ENCODE measurements around the gene TAGLN2.

Gene TAGLN2

DNA sequence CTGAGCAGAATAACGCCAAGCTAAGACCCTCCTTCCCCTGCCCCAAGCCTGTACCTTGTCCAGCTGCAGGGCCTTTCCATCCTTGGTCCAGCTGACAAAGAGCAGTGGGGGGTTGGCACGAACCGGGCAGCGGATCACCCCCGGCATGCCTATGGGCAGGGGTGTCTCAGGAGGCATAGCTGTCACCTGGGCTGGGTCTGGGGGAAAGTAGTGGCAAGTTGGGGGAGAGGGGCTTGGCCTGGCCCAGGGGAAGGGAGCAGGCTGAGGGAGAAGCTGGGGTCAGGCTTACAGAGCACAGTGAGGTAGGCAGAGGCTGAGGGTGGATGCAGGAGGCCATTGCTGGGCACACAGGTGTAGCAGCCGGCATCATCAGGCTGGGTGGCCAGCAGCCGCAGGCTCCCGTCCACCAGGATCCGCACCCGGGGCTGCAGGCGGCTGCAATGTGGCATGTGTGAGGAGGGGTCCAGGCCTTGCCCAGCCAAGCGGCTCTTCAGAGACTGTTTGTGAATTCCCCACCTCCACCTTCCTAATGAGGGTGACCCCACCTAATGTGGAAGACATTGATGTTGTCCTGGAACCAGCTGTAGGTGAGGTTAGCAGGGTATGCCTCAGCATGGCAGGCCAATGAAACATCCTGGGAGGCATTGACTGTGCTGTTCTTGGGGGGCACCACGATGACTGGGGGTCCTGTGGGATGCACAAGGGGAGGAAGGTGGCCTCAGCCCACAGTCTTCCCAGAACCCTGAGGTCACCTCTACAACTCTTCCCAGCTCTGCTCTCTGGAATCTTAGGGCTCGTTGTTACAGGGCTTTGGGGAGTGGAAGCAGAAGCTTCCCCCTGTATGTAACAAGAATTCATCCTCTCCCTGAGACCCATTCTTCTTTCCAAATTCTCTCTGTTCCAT, 9.1 kb upstream of the TAGLN2 start:
- DNase-seq = no peak

GRCh38 chr1:159933347-159933746, 8.0 kb upstream of the TAGLN2 start:
- DNase-seq = no peak

- no peak for DNase-seq
These were observed 7.3 kb upstream of the TAGLN2 start for GRCh38 chr1:159932296-159933285.

DNA sequence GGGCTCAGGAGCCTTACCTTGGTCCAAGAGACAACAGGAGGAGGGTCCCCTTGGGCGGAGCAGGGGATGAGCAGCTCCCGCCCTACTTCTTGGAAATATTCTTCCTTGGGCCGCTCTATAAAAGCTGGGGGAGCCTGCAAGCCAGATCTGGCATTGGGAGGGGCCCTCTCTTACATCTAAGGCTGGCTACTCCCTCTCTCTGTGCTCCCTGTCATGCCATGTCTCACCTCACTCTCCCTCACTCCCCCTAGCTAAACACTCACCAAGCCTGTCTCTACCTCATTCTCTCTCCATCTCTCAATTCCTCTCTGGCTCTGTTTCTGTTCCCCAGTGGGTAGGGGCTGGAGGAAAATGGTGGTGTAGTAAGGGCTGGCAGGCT, 6.5 kb upstream of the TAGLN2 start:
- DNase-seq = no peak

- DNase-seq = no peak
These were observed 5.9 kb upstream of the TAGLN2 start for GRCh38 chr1:159931101-159931794.

- DNase-seq = no peak
These were observed 5.3 kb upstream of the TAGLN2 start for GRCh38 chr1:159930634-159931033.

DNA sequence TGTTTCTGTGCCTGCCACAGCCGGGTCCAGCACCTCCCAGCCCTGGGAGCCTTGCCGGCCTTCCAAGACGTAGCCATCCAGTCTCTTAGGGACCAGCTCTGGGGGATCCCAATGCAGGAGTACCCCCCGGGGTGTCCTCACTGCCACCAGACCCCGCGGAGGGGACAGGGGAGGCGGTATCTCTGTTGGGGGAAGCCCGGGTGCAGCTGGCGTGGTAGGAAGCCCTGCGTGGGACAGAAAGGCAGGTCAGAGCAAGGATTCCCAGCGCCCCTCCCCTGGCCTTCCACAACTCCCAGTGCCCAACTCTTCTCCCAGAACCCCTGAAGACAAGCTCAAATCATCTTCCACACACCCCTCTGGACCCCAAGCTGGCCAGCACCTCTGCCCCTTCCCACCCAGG, 4.9 kb upstream of the TAGLN2 start:
- DNase-seq = no peak

- no peak for DNase-seq
These were observed 4.1 kb upstream of the TAGLN2 start for GRCh38 chr1:159929155-159930051.

- no peak for DNase-seq
These were observed 3.3 kb upstream of the TAGLN2 start for GRCh38 chr1:159928491-159929050.

DNA sequence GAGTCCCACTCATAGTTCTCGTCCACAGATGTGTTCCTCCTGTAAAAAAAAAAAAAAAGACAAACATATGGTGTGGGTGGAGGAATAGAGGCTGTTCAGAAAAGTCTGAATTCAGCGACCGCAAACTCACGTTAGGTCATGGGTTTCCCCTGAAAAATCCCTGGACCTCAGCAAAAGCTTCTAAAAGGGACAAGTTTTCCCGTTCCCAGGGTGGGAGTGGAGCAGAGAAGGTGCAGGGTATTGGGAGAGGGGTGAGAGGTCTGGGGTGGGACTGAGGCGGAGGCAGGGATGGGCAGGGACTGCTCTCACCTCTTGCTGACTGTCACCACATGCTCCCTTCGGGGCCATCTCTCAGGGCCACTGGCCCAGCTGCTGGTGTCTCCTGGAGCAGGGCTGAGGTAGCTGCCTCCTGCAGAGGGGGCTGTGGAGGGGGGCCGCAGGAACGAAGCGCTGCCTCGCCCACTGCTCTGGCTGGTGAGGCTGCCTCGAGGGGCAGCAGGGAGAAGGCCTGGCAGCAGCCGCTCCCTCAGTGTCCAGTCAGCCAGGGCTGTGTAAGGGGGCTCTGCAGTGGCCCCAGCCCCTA, 2.6 kb upstream of the TAGLN2 start:
- DNase-seq = peak; percentile 63

- no peak for DNase-seq
These were observed 2.0 kb upstream of the TAGLN2 start for GRCh38 chr1:159927211-159927848.

GRCh38 chr1:159925719-159926078, 392 bp upstream of the TAGLN2 start:
- DNase-seq = no peak

- DNase-seq = no peak
These were observed 1.1 kb downstream of the TAGLN2 start for GRCh38 chr1:159924025-159924790.

GRCh38 chr1:159923203-159924024, 1.9 kb downstream of the TAGLN2 start:
- DNase-seq = no peak

DNA sequence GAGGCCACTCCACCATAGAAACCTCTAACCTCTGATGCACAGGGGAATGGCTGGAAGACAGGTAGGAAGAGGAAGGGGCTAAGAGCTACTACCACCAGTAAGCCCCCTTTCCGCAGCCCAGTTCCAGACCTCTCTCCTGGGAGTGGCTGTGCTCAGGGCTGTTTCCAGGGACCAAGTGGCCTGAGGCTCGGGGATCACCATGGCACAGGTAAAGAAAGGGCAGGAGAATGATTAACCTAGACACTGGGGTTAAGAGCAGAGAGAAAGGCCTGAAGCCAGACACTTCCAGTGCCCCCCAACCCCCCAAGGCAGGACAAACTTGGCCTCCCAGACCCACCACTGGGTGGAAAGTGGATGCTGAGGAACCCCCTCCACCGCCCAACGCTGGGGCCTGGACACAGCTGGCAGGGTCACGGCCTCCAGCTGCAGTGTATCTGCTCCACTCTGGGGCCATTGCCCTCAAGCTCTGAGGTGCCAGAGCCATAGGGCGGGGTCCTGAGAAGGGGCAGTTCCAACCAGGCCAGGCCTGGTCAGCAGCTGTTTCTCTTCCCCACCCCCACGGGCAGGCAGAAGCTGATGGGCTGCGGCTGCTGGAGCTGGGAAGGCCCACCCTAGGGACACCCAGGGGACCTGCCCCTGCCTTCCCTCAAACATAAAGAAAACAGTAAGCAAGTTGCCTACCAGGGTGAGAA, 2.6 kb downstream of the TAGLN2 start:
- no peak for DNase-seq

- no peak for DNase-seq
These were observed 3.4 kb downstream of the TAGLN2 start for GRCh38 chr1:159921700-159922504.

DNA sequence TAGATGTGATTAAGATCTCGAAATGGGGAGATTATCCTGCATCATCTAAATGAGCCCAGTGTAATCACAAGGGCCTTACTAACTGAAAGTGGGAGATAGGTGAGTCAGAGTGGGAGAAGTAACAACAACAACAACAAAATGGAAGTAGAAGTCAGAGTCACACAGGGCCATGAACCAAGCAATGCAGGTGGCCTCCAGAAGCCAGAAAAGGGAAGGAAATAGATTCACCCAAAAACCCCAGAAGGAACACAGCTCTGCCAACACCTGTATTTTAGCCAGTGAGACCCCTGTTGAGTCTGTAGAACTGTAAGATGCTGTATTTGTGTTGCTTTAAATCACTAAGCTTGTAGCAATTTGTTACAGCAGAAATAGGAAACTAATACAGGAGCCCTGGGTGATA, 4.1 kb downstream of the TAGLN2 start:
- DNase-seq = no peak

GRCh38 chr1:159920651-159921050, 4.7 kb downstream of the TAGLN2 start:
- DNase-seq = no peak

Data from NCI-H1694 treated with DMSO at 0.1 percent for 48 hours (cell line).